Esophagus muscularis mucosa (tissue), 4 donors: ENCODE results near the gene PSMB7.

Experiments
- CTCF ChIP-seq, 3 experiments: fragments of 200-600 bp in 2 of 3; fragments of 450-650 bp in 1 of 3; sonication (generic) in 2 of 3; IDR thresholded peaks; one replicate each; pipeline ENCODE4 v1.5.1; 2017 to 2019; ENCODE audit warnings: antibody characterized with exemption in 3 of 3, mild to moderate bottlenecking in 2 of 3, moderate library complexity in 1 of 3
- EP300 ChIP-seq: sonication (generic); formaldehyde crosslinking; IDR thresholded peaks from one replicate; pipeline ENCODE4 v1.6.1; 2017; ENCODE audit warnings: antibody characterized with exemption
- POLR2A ChIP-seq: fragments of 450-650 bp; IDR thresholded peaks from one replicate; pipeline ENCODE4 v1.6.1; 2017; ENCODE audit warnings: antibody characterized with exemption, moderate library complexity, mild to moderate bottlenecking, low read depth
- POLR2AphosphoS5 ChIP-seq, 2 donors: sonication (generic); formaldehyde crosslinking; IDR thresholded peaks; one replicate each; pipeline ENCODE4 v1.6.1; 2017; ENCODE audit warnings: antibody characterized with exemption in 2 of 2

GRCh38 chr9:124311283-124311682, 104.0 kb downstream of the PSMB7 start:
- TF ChIP-seq CTCF (IDR thresholded peaks at IDR 0.05) (no peak), POLR2A (no peak), POLR2AphosphoS5 (IDR thresholded peaks at IDR 0.05) (no peak), EP300 (no peak)
